Measurements from ENCODE around the gene DNAJC5G.

DNA sequence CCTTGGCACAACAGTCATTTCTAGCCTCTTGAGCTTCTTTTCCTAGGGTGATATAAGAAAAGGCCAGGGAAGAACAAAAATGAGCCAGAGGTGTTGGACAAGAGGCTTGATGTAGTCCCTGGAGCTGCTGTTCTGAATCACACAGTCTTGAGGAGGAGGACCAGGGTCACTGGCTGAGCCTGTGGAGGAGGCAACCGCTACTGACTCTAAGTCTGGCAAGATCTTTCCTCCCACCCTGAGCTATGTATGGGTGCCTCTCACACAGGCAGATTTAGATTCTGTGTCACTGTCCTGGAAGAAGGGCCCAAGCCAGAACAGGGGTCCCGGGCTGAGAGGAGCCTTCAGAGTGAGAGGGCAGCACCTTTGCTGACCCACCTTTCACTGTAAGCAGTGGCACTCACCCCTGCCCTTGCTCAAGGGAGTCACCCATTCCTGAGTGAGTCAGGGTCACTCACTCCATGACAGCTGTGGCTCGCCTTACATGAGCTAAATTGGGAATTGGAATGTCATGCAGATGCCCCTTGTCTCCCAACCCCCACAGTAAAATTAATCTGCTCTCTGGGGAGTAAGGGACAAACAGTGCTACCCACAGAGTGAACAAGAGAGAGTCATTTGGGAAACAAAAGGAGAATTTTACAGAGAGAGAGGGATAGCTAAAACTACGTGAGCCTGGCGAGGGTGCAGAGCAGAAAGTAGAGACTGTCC is 6.8 kb downstream of the DNAJC5G start, which contains the start of gene TRIM54:
- TF ChIP-seq, protein P1, sequence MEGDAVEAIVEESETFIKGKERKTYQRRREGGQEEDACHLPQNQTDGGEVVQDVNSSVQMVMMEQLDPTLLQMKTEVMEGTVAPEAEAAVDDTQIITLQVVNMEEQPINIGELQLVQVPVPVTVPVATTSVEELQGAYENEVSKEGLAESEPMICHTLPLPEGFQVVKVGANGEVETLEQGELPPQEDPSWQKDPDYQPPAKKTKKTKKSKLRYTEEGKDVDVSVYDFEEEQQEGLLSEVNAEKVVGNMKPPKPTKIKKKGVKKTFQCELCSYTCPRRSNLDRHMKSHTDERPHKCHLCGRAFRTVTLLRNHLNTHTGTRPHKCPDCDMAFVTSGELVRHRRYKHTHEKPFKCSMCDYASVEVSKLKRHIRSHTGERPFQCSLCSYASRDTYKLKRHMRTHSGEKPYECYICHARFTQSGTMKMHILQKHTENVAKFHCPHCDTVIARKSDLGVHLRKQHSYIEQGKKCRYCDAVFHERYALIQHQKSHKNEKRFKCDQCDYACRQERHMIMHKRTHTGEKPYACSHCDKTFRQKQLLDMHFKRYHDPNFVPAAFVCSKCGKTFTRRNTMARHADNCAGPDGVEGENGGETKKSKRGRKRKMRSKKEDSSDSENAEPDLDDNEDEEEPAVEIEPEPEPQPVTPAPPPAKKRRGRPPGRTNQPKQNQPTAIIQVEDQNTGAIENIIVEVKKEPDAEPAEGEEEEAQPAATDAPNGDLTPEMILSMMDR (IDR thresholded peaks at IDR 0.05), result no peak
- peak in 1 of 2 donors; percentile 56 for TF ChIP-seq POLR2A (IDR thresholded peaks at IDR 0.05)

Data from heart left ventricle (tissue), 13 donors.